ENCODE measurements around the gene GAS7. TPM values are rescaled to one million over a fixed set of nuclear protein-coding genes. Genes with fewer than 3 reads are reported as not detected.
"Not testable (repeated sequence)": the region's sequence is repeated elsewhere in the genome, so short reads cannot be mapped to it uniquely, and the experiment has no call there.

Gene GAS7
- total RNA-seq, 2 donors from 2014 or later: 69.0 to 70.8 TPM

GRCh38 chr17:9922012-9922848, 276.2 kb downstream of the GAS7 start:
- Histone ChIP-seq H3K36me3 (no peaks in the 10 kb centered on the region), H3K27ac (no peak overlapping the region), H3K4me1 (ENCODE audit: control insufficient read depth in 1 of 2, low read depth in 2 of 2) (no peaks in the 10 kb centered on the region), H3K27me3 (replicated peaks; ENCODE audit: insufficient read depth) (no peaks in the 10 kb centered on the region), H3K4me3 (no peak overlapping the region), H3K9me3 (no peaks in the 10 kb centered on the region)
- ATAC-seq (ENCODE audit: insufficient number of reproducible peaks, low FRiP score, low read depth): no peak
- TF ChIP-seq CTCF (IDR thresholded peaks at IDR 0.05): no peak
- DNase-seq (ENCODE audit: low spot score): no peak

- ATAC-seq (ENCODE audit: insufficient number of reproducible peaks, low FRiP score, low read depth); H3K27ac ChIP-seq; H3K4me1 ChIP-seq (ENCODE audit: control insufficient read depth in 1 of 2, low read depth in 2 of 2); DNase-seq (ENCODE audit: low spot score); H3K36me3 ChIP-seq; H3K4me3 ChIP-seq; H3K9me3 ChIP-seq; H3K27me3 ChIP-seq (replicated peaks; ENCODE audit: insufficient read depth): not testable (repeated sequence)
These were observed 277.2 kb downstream of the GAS7 start for GRCh38 chr17:9921216-9921615.

- Histone ChIP-seq H3K9me3 (no peaks in the 10 kb centered on the region), H3K27ac (no peak overlapping the region), H3K27me3 (replicated peaks; ENCODE audit: insufficient read depth) (no peaks in the 10 kb centered on the region), H3K4me3 (no peak overlapping the region), H3K36me3 (no peaks in the 10 kb centered on the region), H3K4me1 (ENCODE audit: control insufficient read depth in 1 of 2, low read depth in 2 of 2) (no peaks in the 10 kb centered on the region)
- TF ChIP-seq CTCF (IDR thresholded peaks at IDR 0.05): no peak
- no peak for DNase-seq (ENCODE audit: low spot score)
- no peak for ATAC-seq (ENCODE audit: insufficient number of reproducible peaks, low FRiP score, low read depth)
These were observed 279.5 kb downstream of the GAS7 start for GRCh38 chr17:9918804-9919352.

- no peaks in the 10 kb centered on the region for H3K4me1 ChIP-seq (ENCODE audit: control insufficient read depth in 1 of 2, low read depth in 2 of 2)
- no peak overlapping the region for H3K27ac ChIP-seq
- no peaks in the 10 kb centered on the region for H3K27me3 ChIP-seq (replicated peaks; ENCODE audit: insufficient read depth)
- no peak for DNase-seq (ENCODE audit: low spot score)
- TF ChIP-seq CTCF (IDR thresholded peaks at IDR 0.05): no peak
- no peaks in the 10 kb centered on the region for H3K36me3 ChIP-seq
- no peak overlapping the region for H3K4me3 ChIP-seq
- no peaks in the 10 kb centered on the region for H3K9me3 ChIP-seq
- no peak for ATAC-seq (ENCODE audit: insufficient number of reproducible peaks, low FRiP score, low read depth)
These were observed 280.1 kb downstream of the GAS7 start for GRCh38 chr17:9918352-9918751.

- Histone ChIP-seq H3K4me1 (ENCODE audit: control insufficient read depth in 1 of 2, low read depth in 2 of 2) (no peaks in the 10 kb centered on the region), H3K27me3 (replicated peaks; ENCODE audit: insufficient read depth) (no peaks in the 10 kb centered on the region), H3K27ac (no peak overlapping the region), H3K9me3 (no peaks in the 10 kb centered on the region), H3K36me3 (no peaks in the 10 kb centered on the region), H3K4me3 (no peak overlapping the region)
- DNase-seq (ENCODE audit: low spot score) (no peak), ATAC-seq (ENCODE audit: insufficient number of reproducible peaks, low FRiP score, low read depth) (no peak)
- no peak for TF ChIP-seq CTCF (IDR thresholded peaks at IDR 0.05)
These were observed 280.6 kb downstream of the GAS7 start for GRCh38 chr17:9917801-9918200.

All from thoracic aorta (tissue), 2 donors.